VCaP (cell line): Measurements from ENCODE around the gene ZNF319.

ENCODE experiments used
- H3K27ac ChIP-seq: fragments of 450-650 bp; 2 replicates; pipeline ENCODE4 v1.5.1; 2017
- TF ChIP-seq, protein P1 (sequence below): fragments of 450-650 bp; conservative IDR thresholded peaks from 2 replicates; pipeline ENCODE4 v1.5.1; 2017; ENCODE audit warnings: mild to moderate bottlenecking, moderate library complexity

Gene ZNF319

GRCh38 chr16:57991551-57992059 is 8.9 kb downstream of the ZNF319 start:
- peak overlapping the region; percentile 63; the same call in 1 of the 2 replicates for H3K27ac ChIP-seq
- TF ChIP-seq, protein P1, sequence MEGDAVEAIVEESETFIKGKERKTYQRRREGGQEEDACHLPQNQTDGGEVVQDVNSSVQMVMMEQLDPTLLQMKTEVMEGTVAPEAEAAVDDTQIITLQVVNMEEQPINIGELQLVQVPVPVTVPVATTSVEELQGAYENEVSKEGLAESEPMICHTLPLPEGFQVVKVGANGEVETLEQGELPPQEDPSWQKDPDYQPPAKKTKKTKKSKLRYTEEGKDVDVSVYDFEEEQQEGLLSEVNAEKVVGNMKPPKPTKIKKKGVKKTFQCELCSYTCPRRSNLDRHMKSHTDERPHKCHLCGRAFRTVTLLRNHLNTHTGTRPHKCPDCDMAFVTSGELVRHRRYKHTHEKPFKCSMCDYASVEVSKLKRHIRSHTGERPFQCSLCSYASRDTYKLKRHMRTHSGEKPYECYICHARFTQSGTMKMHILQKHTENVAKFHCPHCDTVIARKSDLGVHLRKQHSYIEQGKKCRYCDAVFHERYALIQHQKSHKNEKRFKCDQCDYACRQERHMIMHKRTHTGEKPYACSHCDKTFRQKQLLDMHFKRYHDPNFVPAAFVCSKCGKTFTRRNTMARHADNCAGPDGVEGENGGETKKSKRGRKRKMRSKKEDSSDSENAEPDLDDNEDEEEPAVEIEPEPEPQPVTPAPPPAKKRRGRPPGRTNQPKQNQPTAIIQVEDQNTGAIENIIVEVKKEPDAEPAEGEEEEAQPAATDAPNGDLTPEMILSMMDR, result no peak

DNA sequence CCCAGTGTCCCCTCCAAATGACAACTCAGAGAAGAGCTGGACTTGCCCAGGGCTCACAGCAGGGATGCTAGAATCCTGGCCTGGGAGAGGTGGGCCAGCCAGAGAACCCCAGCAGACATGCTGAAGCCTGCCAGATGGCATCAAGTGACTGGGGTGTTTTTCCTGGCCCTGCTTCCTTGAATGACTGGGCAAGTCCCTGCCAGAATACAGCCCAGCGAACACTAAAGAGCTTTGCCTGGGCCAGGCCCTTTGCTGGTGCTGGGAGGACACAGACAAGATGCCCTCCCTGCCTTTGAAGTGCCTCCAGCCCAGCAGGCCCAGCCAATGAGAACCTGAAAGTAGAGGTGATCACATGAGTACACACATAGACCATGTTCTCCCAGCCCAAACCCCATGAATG is 11.5 kb downstream of the ZNF319 start:
- TF ChIP-seq, protein P1, result no peak
- H3K27ac ChIP-seq, result no peak overlapping the region

- no peak overlapping the region for H3K27ac ChIP-seq
- TF ChIP-seq, protein P1, result no peak
Measured at GRCh38 chr16:57987441-57988177, 12.9 kb downstream of the ZNF319 start.

GRCh38 chr16:57986196-57986595 is 14.3 kb downstream of the ZNF319 start:
- H3K27ac ChIP-seq, result no peak overlapping the region
- TF ChIP-seq, protein P1, result no peak

- TF ChIP-seq, protein P1, result no peak
- no peak overlapping the region for H3K27ac ChIP-seq
Measured at GRCh38 chr16:57985204-57986181, 15.0 kb downstream of the ZNF319 start.

DNA sequence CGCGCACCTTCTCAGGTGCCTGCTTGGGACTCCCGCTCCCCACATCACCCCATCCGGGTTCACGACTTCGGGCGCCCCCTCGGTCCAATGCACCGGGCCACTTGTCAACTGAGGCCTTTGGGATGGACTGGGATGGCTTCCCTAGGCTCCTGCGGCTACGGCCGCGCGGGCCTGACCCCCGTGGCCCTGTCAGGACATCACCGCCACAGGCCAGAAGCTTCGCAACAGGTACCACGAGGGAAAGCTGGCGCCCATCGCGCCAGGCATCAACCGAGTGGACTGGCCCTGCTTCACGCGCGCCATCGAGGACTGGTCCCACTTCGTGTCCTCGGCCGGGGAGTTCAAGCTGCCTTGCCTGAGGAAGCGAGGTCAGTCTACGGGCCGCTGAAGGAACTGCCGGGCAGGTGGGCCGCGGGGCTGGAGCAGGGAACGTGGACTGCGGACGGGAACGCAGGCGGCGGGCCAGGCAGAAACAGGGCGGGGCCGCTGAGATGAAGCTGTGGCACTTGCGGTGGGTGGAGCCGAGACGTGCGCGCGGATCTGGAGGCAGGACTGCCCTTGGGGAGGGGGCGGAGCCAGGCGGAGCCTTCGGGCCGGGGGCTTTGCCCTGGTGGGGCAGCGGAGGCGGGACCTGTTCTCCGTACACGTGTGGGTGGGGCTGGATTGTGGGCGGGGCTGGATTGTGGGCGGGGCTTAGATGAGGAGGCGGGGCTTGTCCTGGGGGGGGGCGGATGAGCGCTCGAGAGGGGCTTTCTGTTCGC is 15.8 kb downstream of the ZNF319 start:
- H3K27ac ChIP-seq, result no peak overlapping the region
- TF ChIP-seq, protein P1, result no peak
